GM21390 (cell line): Measurements from ENCODE around the gene LNPEP.

Experiments used
- ATAC-seq: cut with Tn5 transposase; IDR thresholded peaks from one replicate; pipeline ENCODE4 v1.9.1; 2021; ENCODE audit not compliant: unreplicated experiment

Gene LNPEP

DNA sequence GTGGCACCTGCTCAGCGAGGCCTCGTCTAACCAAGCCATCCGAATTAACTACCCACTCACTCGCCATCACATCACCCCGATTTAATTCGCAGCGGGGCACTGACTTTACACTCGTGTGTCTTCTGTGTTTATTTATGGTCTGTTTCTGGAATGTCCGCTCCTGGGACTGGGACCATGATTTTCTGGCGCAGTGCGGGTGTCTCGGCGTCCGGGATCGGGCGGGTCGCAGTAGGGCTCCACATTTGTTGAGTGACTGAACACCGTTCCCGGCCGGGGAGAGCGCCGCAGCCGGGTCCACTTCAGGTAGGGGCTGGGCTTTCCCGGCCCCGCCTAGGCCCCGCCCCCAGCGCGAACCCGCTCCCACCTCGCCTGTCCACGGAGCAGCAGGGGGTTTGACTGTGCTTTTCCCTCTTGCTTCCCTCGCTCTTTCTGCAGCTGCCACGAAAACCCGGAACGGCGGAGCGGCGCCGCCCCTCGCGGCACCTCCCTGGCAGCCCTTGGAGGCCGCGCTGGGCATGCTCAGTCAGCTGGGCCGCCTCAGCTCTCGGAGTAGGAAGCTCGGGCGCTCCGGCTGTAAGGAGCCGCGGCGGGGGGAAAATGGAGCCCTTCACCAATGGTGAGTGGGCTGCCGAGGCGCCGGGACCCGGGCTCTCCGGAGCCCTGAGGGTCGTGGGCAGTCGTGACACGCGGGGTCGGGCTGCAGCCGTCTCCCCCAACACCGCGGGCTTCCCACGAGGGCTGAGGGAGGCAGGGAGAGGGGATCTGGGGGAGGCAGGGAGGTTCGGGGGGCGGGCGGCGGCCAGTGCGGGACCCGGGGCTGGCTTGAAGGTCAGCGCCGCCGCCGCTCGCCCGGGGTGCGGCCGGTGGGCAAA is at the start of gene LNPEP:
TSS of gene LNPEP (plus strand) at position 522 of the 872 bp plus-strand sequence. CDS start at position 598, 76 bp downstream.
- ATAC-seq, result peak; percentile 49

DNA sequence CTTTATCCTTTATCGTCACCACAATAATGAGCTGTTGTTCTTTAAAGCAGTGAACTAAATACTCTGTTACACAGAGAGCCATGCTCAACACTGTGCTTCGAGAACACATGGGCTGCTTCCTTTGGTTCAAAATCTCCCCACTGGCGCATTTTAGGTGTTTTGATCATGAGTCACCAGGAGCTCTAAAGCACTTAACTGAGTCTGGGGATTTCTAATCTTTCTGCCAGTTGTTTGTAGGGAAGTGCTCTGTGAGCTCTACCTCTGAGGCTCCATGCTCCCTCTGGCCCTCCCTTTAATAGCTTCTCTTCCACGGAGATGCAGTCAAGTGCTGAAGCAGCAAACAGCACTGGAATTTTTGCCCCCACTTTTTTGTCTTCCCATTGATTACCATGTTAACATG is 42.5 kb upstream of the LNPEP start:
- no peak for ATAC-seq

DNA sequence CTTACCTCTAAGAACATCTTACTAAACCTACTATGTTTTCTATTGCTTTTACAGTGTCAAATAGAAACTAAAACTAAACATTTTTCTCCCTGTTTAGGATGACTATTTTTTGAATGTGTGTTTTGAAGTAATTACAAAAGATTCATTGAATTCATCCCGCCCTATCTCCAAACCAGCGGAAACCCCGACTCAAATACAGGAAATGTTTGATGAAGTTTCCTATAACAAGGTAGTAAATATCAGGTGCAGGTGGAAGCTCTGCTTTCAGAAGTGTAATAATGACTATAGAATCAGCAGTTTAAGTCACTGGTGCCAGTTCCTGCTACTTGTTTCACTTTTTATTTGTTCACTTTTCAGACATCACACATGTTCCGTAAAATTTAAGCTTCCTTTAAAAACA is 39.6 kb upstream of the LNPEP start:
- peak; percentile 90 for ATAC-seq

DNA sequence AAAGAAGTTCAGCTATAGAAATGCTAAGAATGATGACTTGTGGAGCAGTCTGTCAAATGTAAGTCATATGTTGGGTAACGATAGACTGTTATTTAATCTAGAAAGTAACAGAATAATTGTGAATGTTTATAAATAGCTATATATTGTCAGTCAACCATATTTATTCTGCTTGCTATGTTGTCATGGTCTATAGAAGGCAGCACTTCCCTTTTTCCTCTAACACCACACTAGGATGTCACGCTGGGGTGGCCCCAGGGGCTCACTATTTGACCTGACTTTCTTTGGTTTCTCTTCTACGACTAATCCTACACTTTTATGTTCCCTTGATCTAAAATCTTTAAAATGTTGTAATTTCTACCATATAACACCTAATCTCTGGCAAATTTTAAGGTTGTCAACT is 39.1 kb upstream of the LNPEP start:
- ATAC-seq, result peak; percentile 89

DNA sequence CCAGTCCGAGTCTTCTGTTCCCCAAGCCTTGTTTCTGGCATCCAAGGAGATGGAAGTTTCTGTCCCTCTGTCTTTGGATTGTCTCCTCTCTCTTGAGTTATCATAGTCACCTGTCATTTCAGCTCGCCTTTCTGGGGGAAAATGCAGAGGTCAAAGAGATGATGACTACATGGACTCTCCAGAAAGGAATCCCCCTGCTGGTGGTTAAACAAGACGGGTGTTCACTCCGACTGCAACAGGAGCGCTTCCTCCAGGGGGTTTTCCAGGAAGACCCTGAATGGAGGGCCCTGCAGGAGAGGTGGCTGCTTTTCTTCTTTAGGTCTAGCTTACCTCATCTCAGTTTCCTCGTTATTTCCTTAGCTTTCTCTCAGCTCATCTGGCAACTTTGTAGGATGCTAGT is 34.5 kb upstream of the LNPEP start:
- ATAC-seq, result no peak

DNA sequence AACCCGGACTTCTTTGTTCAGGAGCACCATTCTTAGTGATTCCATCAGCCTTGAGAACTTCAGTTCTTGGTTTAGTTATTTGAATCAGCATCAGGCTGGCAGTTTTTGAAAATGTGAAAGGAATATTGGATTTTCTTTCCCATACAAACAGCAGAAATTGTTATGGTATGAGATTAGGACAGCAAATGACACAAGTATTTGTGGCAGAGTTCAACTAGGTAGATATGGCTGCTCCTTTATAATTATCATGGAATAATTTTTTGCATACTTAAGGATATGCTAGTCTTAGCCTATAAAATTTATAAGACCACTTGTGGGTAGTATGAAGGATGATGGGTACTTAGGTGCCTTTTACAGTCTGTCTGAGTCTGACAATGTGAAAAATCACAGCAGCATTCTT is 34.0 kb upstream of the LNPEP start:
- ATAC-seq, result no peak

DNA sequence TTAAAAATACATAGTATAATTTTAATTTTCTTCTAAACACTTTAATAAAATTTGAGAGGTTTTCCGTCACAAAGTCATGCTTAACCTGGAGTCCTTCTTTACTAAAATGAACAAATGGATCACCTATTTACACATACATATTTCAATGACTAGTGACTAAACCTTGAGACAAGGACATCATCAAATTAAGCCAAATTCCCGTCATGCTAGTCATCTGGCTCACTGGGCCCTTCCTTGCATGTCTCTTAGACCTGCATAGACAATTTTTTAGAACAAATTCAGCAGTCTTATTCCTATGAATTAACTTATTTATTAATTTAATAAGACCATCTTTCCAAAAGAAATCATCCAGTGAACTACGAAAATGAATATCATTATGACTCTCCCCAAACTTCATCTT is 33.0 kb upstream of the LNPEP start:
- no peak for ATAC-seq

DNA sequence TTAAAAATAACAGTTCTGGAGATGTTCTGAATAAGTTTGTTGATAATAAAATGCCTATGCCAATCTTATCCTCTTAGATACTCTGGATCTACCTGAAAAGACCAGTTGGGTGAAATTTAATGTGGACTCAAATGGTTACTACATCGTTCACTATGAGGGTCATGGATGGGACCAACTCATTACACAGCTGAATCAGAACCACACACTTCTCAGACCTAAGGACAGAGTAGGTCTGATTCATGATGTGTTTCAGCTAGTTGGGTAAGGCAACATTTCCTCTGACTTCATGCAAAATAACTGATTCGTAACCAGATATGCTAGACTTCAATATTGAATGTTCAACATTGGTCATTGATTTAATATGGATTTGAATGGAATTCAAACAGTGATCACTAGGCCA is 32.6 kb upstream of the LNPEP start:
- ATAC-seq, result no peak

DNA sequence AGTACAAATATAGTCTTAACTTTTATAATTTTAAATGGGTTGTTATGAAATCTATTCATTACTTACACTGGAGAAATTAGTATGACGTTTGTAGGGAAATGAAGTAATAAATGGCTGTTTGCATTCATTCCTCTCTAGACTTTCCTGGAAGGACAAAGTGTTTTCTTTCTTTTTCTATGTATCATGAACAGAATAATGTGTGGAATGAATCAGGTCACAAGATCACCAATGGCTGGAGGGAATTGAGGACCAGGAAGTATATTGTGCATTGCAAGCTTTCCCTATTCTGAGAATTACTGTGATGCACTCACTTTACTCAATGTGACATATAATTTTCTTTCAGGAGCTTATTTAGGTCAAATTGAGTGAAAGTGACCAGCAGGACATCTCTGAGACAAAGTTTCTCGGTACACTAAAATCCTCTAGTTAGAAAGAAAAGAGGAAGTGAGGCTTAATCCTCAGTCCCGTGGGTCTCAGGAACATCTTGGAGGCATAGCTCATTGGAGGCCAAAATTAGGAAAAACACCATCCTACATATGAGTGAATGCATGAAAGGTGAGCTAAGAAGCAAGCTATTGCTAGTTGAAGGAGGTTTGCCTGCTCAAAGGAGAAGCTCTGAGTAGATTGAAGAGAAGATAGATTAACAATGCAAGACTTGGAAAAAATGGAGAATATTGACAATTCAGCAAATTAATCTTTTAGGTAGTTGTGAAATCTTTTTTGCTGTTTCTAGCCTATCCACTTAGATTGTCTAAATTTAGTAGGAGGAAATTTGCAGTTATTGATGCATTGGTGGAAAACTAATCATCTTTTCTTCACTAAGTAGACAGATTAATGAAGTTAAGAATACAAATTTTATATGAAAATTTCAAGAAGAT is 31.6 kb upstream of the LNPEP start:
- ATAC-seq, result no peak

DNA sequence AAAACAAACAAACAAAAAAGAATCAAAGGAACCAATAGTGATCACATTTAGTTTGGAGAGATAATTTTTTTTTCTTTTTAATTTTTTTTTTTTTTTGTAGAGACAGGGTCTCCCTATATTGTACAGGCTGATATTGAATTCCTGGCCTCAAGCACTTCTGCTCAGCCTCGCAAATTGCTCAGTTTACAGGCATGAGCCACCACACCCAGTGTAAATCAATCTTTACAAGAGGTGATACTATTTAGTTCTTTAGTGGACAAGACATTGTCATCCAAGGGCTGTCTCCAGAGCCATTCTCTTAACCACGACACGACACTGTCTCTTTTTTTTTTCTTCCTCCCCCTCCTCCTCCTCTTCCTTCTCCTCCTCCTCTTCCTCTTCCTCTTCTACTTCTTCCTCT is 30.0 kb upstream of the LNPEP start:
- ATAC-seq, result no peak

DNA sequence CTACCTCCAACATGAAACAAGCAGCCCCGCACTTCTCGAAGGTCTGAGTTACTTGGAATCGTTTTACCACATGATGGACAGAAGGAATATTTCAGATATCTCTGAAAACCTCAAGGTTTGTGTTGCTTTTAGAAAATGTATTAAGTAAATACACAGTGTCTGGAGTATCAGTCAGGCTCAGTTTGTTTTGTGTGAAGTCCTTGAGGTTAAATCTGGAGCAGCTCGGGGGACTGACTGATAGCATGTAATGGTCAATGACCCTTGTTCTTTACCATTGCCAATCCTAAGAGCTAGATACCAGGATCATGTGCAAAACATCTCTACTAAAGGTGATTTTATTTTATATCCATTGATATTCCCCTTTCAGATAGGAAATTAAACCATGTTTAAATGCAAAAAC is 26.9 kb upstream of the LNPEP start:
- ATAC-seq, result no peak

DNA sequence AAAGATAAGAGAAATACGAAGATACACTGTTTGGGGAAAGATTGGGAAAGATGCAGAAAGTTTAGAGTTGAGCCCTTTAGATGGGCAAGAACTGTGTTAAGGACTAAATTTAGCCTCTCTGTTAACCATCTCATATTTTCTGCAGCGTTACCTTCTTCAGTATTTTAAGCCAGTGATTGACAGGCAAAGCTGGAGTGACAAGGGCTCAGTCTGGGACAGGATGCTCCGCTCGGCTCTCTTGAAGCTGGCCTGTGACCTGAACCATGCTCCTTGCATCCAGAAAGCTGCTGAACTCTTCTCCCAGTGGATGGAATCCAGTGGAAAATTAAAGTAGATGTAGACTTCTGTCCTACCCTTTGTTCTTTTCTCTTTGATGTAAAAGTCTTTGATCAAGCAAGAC is 26.4 kb upstream of the LNPEP start:
- ATAC-seq, result no peak

DNA sequence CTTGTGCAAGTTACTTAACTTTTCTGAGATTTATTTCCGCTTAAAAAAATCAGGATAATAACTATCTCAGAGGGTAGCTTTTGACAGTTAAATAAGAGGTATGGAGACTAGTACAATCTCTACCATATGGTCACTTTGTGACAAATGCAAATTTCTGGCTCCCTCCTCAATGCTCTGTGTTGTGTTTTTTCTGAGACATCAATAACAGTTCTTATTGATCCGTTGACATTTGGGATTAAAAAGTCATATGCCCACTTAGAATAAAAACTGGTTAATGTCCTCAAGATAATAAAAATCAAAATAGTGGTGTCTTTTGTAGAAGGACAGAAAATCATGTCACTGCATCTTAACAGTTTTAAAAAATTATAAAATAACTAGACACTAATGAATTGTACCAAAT is 24.7 kb upstream of the LNPEP start:
- ATAC-seq, result no peak

DNA sequence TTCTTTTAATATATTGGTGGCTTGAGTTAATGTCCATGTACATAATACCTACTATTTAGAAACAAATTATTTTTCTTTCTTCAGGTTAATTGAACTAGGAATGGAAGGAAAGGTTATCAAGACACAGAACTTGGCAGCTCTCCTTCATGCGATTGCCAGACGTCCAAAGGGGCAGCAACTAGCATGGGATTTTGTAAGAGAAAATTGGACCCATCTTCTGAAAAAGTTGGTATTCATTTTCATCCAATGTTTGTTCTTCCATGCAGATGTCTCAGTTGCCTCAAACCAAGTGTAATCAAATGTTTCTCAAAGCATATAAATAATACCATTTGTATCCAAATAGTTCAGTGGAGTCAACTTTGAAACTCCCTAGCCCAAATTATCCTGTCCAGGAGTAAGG is 22.6 kb upstream of the LNPEP start:
- no peak for ATAC-seq

DNA sequence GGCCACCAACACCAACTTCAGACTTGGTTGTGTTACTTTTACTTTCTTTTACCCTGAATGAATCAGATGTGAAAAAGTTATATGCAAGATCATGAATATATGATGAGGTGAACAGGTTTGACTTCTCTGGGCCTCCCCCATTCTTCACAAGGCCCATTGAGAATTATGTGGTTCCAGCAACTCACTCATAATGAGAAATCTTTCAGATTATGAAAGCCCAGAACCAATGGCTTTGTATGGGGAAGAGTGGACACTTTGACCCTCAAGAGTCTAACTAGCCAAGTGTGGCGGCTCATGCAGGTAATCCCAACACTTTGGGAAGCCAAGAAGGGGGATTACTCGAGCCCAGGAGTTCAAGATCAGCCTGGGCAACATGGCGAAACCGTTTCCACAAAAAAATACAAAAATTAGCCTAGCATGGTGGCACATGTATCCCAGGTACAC is 16.1 kb upstream of the LNPEP start:
- peak; percentile 55 for ATAC-seq

DNA sequence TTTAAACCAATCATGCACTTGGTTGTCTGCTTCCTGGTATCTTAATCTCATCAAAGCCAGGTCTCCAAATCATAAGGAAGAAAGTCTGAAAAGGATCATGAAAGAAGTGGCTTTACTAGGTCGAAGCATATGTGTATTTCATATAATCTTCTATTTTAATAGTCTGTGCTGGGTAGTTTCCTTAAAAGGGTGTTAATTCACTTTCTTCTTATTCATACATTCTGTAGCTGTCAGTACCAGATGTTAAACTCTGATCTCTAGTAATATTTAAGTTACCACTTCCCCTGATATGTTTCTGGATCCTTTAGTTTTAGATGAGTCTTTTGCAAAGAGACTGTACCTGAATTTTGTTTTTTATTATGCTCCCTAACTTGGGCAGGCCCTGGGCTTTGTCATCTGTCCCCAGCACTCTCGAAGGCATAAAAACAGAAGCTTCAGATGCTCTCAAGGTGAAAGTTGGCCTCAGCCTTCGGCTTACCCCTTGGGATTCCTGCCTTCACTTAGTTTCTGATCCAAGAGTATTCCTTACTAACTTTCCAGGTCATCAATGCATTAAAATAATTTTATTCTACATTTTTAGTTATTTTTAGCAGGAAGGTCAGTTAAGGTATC is 15.0 kb upstream of the LNPEP start:
- ATAC-seq, result no peak

DNA sequence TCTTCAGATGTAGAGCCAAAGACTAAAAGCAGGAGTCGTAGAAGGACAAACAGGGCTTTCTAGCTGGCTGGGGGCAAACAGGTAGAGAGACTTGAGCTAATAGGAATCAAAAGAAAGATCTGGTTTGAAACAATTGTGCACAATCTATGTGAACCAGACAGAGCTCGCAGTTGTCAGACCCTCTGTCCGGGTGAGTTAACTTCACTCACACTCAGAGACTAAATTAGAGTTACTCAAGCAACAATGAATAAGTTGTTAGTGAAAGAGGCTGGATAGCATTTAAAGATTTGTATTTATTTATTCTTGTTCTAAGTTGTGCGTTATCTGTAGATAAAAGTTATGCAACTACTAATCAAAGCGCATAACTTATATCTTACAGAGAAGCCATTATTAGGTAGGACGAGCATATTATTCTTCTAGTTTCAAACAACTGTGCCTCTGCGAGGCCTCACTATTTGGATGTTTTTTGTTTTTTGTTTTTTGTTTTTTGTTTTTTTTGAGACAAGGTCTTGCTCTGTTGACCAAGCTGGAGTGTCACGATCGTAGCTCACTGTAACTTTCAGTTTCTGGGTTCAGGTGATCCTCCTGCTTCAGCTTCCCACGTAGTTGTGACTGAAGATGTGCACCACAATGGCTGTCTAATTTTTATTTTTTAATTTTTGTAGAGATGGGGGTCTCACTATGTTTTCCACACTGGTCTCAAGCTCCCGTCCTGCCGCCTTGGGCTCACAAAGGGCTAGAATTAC is 13.2 kb upstream of the LNPEP start:
- no peak for ATAC-seq

DNA sequence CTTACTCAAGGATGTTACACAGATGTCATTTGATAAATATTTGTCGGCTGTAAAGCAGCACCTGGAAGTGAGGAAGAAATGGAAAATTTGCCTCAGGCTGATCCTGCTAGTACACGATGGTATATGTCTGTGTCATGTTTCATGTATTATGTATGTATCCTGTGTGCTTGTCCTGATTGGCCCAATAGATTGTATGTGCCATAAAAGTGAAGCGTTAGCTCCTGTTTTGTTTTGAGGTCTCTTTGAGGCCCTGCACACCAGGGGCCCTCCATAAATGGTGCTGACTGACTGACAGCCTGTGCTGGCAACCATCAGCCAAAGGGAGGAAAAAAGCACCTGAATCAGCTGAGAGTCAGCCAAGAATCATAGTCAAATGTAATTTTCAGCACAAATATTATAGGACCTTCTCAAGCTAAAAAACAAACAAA is 11.8 kb upstream of the LNPEP start:
- no peak for ATAC-seq

DNA sequence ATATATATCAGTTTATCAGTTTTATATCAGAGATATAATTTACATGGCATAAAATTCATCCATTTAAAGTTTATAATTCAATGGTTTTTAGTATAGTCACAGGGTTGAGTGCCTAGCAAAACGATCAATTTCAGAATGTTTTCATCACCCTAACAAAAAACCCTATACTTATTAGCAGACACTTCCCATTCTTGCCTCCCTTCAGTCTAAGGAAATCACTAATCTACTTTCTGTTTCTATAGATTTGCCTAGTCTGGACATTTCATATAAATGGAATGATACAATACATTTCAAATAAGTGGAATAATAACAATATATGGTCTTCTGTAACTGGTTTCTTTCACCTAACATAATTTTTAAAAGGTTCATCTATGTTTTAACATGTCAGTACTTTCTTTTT is 9.6 kb upstream of the LNPEP start:
- no peak for ATAC-seq

DNA sequence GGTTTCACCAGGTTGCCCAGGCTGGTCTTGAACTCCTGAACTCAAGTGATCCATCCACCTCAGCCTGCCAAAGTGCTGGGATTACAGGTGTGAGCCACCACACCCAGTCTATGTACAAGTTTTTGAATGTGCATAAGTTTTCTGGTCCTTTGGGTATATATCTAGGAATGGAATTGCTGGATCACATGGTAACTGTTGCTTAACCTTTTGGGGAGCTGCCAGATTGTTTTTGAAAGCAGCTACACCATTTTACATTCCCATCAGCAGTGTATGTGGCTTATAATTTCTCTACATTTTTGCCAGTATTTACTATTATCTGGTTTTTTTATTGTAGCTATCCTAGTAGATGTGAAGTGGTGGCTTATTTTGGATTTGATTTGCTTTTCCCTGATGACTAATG is 8.9 kb upstream of the LNPEP start:
- ATAC-seq, result no peak
